ENCODE data around the gene RGP1.

The RGP1 gene

DNA sequence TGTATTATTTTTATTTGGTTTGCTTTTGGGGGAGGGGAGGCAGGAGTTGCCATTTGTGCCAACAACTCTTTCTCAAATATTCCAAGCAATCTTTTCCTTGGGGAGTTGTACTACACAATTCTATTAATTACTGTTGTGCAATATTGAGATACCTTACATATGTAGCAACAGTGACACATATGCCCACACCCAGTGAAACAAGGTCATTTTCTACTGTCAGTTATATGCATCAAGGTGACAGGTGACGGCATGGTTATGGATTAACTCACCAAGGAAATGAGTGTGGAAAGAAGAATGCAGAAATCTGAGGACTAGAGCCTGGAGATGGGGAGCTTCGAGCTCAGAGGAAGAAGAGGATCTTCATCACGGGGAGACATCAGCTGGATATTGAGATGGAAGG, 22.9 kb downstream of the RGP1 start:
- no peak for DNase-seq (ENCODE audit: low spot score)

DNA sequence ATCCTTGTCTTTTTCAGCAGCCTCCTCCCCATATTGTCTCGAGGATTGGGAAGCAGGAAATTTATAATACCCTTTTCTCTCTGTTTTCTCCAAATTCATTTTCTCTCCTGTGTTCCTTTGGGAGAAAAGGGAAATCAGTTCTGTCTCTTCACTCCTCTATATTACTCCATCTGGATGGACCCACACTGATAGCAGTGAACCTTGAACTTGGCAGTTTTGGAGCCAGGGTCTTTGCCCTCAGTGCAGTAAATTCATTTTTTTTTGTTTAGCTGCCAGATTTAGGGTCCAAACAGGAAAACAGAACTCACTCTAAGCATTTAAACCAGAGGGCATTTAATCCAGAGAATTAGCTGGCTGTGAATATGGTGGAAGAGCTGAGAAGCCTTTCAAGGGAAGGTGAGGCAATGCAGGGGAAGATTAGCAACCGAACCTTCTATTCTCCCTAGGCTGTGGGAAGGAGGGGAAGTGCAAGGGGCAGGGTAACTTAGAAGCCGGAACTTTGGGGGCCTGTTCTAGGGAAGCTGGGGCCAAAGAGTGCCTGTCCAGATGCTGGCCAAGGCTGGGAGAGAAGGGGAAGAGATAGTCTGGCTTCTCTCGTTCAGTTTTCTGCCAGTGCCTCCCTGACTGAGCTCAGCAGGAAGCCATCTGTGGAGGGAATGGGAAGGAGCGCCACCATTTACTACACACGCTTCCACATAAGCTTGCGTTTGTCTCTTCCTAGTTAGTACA, 26.0 kb downstream of the RGP1 start:
- no peak for DNase-seq (ENCODE audit: low spot score)

DNA sequence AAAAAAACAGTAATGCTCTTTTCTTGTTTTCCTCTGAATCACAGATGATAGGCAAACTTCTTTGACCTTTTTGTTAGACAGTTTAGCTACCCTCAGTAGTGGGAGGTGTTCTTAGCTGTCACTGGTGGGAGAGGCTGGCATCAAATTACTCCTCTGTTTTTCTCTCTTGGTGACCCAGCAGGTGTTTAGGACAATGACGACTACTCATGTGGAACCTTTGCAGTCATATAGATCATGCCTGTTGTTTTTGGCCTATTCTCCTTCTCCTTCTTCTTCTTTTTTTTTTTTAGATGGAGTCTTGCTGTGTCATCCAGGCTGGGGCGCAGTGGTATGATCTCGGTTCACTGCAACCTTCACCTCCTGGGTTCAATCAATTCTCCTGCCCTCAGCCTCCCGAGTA, 26.9 kb downstream of the RGP1 start:
- no peak for DNase-seq (ENCODE audit: low spot score)

DNA sequence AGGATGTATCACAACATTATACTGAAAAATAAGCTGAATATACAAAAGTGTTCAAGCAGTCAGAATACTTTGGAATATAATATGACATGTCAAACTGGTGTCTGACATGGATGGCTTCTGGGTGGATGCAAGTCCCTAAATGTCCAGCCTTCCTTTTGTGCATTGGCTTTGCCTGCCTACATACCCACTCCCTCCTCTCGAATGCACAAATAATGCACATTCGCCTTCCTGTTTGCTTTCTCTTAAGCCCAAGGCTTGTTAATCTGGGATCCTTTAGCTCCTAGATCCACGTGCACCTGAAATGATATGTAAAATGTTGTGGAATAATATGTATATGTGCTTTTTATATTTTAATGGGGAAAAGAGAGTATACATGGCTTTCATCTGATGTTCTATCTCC, 29.4 kb downstream of the RGP1 start:
- DNase-seq (ENCODE audit: low spot score) = no peak

DNA sequence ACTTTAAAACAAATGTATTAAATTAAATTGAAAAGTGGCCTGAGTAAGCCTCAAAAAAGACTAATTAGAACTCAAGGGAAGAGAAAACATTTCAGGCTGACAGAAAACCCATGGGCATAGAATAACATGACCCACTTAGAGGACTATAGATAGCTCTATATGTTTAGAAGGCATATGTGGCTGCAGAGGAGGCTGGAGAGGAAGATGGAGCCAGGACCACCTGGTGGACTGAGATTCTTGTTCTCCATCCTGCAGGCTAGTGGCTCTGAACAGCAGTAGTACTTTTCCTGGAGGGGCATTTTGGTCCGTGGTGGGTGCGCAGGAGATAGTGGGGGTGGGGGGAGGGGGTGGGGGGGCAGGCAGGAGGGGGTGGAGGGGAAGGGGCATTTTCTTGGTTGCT, 32.0 kb downstream of the RGP1 start:
- DNase-seq (ENCODE audit: low spot score) = no peak

DNA sequence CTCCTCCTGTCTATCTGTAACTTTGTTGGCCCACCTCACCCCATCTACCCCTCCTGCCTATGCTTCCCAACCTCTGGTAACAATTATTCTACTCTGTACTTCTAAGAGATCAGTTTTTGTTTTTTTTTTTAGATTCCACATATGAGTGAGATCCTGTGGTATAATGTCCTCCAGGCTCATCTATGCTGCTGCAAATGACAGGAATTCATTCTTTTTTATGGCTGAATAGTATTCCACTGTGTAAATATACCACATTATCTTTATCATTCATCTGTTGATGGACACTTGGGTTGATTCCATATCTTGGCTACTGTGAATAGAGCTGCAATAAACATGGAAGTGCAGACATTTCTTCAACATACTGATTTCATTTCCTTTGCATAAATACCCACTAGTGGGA, 34.3 kb downstream of the RGP1 start:
- no peak for DNase-seq (ENCODE audit: low spot score)

DNA sequence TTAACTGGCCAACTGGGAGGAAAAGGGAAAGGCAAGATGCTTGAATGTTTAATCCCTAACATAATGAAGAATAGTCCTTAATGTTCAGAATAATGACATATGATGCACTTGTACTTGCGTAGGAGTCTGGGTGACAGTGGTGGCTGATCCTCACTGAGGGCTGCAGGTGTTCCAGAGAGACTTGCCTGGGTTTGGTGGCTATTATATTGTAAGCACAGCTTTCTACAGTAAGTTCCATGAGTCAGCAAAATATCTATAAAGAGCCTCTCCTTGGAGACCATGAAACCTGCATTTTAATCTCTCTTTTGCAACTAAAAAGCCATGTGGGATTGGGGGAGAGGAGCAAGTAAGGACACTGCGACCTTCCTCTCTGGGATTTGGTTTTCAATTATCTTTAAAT, 40.5 kb downstream of the RGP1 start:
- DNase-seq (ENCODE audit: low spot score) = no peak

DNA sequence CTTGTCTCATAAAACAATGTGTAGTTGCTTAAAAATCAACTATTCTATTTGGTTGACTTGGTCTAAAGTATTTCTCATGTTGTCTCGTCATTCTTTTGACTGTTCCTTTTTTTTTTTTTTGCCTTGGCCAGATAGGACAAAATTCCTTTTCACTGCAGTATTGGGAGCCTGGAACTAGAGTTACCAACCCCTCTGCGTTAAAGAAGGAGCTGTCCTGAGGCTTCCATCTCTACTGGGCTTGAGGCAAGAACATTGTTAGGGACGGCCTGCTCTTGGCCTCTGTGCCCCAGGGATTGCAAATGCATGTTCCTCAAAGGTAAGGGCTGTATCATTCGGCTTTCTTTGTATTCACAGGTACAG, 40.9 kb downstream of the RGP1 start:
- DNase-seq (ENCODE audit: low spot score) = no peak

DNA sequence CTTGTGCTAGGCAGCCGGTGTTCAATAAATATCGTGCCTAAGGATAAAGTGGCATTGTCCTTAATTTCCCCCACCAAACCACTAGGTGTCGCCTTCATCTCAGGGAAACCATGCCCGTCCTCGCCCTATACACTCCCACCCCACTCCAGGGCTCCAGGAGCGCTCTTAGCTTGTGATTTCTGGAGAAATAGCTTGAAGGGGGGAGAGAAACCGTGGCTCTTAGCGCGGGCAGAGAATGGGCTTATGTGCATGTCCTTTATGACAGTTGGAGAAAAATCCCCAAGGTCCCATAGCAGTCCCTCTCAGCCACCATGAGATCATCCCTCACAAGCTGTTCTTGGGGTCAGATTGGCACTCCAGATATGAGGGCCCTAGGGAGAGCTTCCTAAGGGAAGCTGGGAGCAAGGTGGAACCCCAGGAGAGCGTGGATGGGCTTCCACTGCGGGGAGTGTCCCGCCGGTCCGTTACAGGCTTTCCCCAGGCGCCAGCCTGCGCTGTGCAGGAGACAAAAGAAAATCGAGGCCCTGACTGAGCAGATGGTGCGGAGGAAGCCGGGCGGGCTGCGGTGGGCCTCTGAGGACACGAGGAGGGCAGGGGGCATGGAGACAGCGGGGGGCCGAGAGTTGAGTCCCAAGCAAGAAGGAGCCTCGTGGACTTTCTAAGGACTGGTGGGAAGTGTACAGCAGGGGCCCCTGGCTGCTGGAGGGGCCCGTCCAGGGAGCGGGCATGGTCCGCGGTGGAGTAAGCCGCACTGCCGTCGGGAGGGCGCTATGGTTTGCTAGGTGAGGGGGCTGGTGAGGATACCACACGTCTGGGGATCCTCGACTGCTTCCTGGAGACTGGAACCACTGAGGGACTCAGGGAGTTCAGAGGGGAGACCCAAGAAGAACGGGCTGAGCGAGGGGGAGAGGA, 41.6 kb downstream of the RGP1 start:
- peak; percentile 91 for DNase-seq (ENCODE audit: low spot score)

DNA sequence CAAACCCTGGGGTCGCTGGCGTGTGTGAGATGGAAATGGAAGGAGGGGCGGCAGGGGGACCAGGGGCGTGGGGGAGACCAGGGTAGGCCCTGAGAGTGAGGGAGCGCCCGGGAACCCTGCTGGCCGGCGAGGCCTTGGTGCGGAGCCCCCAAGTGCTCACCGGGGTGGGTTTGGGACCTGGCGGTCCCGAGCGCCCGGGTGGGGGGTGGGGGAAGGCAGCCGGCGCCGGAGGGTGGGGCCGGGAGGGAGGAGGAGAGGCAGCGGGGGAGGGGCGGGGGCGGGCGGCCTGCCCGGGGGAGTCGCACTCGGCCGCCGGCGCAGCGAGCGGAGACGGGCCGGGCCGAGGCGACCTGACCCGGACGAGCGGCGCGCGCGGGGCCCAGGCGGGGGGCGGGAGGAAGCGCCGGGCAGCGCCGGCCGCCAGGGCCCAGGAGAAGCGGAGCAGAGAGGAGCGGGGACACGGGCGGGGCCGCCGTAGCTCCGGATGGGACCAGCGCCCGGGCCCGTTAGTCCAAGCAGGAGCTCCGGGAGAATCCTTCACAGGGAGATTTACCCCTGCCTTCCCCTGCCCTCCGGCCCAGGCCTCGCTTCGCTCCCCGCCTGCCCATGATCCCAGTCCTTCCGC, 42.3 kb downstream of the RGP1 start, which contains the start of gene NPR2:
Gene NPR2 (plus strand): TSS at position 295 of the 625 bp plus-strand sequence. CDS start 818 bp downstream, outside the sequence.
- DNase-seq (ENCODE audit: low spot score) = no peak

DNA sequence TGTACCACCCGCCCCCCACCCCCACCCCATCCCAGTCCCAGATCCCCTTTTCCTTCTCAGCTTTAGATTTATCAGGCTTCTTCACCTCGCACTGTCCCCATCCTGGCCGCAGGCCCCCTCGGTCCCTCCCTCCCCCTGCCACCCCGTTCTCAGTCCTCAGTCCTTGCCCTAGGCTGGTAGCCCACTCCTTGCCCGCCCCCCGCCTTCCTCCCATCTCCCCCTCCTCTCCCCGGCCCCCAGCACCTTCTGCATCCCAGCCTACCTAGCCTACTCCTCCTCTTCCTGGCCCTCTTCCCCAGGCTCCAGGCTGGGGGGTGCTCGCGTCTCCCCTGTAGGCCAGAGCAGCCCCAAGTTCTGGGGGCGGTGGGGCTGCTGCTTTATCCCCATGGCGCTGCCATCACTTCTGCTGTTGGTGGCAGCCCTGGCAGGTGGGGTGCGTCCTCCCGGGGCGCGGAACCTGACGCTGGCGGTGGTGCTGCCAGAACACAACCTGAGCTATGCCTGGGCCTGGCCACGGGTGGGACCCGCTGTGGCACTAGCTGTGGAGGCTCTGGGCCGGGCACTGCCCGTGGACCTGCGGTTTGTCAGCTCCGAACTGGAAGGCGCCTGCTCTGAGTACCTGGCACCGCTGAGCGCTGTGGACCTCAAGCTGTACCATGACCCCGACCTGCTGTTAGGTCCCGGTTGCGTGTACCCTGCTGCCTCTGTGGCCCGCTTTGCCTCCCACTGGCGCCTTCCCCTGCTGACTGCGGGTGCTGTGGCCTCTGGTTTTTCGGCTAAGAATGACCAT, 43.1 kb downstream of the RGP1 start:
- DNase-seq (ENCODE audit: low spot score) = no peak

DNA sequence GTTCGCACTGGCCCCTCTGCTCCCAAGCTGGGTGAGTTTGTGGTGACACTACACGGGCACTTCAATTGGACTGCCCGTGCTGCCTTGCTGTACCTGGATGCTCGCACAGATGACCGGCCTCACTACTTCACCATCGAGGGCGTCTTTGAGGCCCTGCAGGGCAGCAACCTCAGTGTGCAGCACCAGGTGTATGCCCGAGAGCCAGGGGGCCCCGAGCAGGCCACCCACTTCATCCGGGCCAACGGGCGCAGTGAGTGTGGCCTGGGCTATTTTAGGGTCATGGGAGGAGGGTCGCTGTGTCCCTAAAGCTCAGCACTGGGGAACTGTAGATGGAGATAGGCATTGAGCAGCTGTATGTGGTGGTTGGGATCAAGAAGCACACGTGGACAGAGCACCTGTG, 43.7 kb downstream of the RGP1 start:
- no peak for DNase-seq (ENCODE audit: low spot score)

DNA sequence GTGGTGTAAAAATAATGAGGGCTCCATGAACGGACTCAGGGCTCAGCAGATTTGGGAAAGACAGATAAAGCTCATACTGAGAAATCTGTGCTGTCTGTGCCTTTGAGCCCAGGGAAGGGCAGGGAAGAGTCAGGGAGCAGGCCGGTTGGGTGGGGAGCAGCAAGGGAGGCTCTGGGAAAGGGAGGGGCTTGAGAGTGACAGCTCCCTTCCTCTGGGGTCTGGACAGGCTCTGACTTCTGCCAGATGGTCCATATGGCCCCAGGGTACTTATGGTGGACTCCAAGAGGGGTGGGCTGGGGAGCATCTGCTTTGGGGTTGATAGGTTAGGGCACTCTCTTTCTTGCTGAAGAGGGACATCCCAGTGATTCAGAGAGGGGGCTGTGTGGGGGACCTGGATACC, 44.4 kb downstream of the RGP1 start:
- no peak for DNase-seq (ENCODE audit: low spot score)

DNA sequence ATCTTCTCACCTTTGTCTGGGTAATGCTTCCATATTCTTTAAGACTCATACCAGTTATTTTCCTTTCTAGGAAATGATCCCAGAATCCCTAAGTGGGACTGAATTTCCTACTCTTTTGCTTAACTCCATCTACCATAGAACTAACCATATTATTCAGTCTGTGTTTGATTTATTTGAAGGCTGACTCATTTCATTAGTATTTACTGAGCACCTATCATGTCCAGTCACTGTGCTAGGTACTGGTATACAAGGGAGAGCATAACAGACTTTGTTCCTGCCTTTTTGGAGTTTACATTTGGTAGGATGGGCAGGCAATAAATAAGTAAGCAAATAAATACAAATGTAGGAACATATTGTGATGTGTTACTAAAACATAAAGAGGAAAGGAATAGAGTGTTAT, 46.6 kb downstream of the RGP1 start:
- no peak for DNase-seq (ENCODE audit: low spot score)

DNA sequence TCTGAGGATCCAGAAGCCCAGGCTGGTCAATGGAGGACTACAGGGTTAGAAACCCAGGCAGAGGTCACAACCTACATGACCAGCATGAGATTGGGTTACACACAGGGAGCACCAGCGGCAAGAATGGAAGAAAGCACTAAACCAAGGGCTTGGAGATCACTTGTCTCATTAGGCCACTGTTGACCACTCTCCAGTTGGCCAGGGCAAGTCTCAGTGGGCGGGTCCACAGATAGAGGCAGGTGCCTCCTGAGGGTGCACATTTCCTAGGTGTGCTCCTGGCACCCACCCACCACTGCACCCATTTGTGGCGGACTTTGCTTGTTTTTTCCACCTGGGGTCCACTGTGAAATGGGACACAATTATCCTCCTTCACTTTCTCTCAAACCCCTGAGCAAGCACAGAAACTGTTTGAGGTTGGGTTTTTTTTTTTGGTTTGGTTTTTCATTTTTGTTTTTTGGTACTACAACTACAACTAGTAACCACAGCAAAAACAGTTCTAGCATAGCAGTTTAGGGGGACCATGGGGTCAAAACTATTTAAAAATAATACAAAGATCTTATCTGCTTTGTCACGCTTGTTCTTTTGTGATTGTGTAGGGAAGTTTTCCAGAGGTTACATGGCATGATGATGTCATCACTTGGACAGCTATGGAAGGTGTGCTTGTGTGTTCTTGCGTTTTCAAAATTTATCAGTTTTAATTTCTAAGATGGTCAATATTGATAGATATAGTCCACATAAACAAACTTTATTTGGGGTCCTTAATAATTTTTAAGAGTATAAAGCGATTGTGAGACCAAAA, 48.4 kb downstream of the RGP1 start:
- DNase-seq (ENCODE audit: low spot score) = no peak

DNA sequence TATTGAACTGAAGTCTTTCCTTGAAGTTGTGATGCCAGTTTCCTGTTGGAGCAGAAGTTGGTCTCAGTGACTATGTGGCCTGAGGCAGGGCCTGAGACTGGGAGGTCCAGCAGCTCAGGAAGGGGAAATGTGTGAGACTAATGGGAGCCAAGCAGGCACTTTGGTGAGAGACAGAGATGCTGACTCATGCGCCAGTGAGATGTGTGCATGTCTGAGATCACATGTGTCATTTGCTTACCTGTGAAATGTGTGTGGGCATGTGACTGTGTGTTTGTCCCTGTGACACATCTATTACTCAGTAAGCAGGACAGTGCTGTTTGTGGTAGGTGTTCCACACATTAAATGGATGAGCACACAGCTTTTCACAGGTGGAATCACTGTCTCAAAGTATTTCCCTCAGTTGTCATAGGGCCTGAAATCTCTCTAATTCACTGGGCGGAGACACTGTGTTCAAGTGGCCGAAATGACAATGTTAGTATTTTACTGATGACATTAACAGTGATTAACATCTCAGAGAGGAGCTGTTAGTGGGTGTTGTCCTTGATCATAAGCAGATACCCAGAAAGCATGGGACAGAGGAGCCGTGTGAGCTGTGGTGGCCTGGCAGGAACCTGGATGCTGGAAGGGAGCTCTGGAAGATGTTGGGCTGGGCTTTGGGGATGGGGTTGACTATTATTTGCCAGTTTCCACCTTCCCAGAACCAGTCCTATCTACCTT, 49.7 kb downstream of the RGP1 start:
- DNase-seq (ENCODE audit: low spot score) = peak; percentile 36

DNA sequence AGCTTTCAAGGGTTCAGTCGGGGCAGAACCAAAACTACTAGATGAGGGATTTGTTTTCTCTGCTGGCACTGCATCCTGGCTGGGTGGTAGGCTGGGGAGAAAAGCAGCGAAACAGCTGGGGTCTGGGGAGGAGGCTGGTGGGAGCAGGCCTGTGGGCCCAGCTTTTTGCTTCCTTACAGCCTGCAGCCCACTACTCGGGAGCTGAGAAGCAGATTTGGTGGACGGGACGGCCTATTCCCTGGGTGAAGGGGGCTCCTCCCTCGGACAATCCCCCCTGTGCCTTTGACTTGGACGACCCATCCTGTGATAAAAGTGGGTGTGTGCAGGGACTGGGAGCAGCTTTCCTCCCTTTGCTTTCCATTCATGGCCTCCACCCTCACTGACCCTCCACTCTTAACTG, 51.4 kb downstream of the RGP1 start:
- no peak for DNase-seq (ENCODE audit: low spot score)

DNA sequence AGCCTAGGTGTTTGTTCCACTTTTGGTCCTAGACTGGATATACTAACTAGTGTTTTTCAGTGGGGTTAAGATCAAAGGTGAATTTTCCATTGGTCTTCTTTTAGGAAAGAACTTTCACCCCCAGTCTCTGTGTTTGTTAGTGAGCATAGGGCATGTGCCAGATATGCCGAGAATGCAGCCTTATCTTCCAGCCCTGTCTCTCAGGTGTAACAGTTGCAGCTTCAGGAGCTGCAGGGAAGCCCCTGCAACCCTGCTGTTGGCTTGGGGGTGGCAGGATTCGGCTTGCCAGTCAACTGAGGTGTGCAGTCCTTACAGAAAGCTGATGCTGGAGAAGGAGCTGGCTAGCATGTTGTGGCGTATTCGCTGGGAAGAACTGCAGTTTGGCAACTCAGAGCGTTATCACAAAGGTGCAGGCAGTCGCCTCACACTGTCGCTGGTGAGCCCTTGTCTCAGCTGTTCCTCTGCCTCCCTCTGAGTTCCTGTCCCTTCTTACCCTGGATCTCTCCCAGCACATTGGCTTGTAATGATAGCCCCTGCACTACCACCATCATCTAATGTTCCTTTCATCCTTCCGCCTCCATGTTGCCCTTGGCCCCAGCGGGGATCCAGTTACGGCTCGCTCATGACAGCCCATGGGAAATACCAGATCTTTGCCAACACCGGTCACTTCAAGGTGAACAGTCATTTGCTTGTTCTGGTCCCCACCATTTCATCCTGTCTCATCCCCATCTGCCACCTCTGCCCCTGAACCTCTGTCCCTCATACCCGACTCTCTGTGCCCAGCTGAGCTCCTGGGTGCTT, 52.4 kb downstream of the RGP1 start:
- DNase-seq (ENCODE audit: low spot score) = no peak

DNA sequence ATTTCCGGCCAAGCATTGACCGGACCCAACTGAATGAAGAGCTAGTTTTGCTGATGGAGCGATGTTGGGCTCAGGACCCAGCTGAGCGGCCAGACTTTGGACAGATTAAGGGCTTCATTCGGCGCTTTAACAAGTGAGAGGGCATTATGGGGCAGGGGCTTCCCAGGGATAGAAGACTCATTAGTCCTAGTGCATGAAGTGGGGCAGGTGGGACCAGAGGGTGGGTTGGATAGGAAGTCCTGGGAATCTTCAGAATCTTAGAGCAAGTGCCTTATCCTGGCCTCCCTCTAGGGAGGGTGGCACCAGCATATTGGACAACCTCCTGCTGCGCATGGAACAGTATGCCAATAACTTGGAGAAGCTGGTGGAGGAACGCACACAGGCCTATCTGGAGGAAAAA, 57.0 kb downstream of the RGP1 start:
- no peak for DNase-seq (ENCODE audit: low spot score)
